Vagina (tissue), 2 donors: ENCODE data around the gene DVL1. TPM values are rescaled to one million over a fixed set of nuclear protein-coding genes. Genes with fewer than 3 reads are reported as not detected.

Experiments used
- DNase-seq, 2 donors: peaks; one replicate each; pipeline ENCODE4 v3.0.0-alpha.2; 2017; ENCODE audit errors: extremely low spot score in 2 of 2
- H3K27ac ChIP-seq: fragments of 200-600 bp; sonication (generic); one replicate; pipeline ENCODE4 v1.5.1; 2019
- H3K27me3 ChIP-seq: fragments of 200-600 bp; sonication (generic); one replicate; pipeline ENCODE4 v1.5.1; 2019
- H3K36me3 ChIP-seq, 2 donors: fragments of 200-600 bp; sonication (generic); one replicate each; pipeline ENCODE4 v1.5.1; 2017 to 2019
- H3K4me1 ChIP-seq: fragments of 200-600 bp; sonication (generic); one replicate; pipeline ENCODE4 v1.5.1; 2019
- H3K4me3 ChIP-seq, 2 donors: fragments of 200-600 bp; sonication (generic); 1 replicate in 1 of 2; 2 replicates in 1 of 2; pipeline ENCODE4 v1.5.1; 2016 to 2019
- H3K9me3 ChIP-seq: fragments of 200-600 bp; sonication (generic); one replicate; pipeline ENCODE4 v1.5.1; 2019
- CTCF ChIP-seq, 3 experiments: fragments of 450-650 bp in 2 of 3; fragments of 200-600 bp in 1 of 3; sonication (generic) in 1 of 3; IDR thresholded peaks; one replicate each; pipeline ENCODE4 v1.5.1; 2017 to 2019; ENCODE audit warnings: antibody characterized with exemption in 3 of 3, mild to moderate bottlenecking in 2 of 3, moderate library complexity in 2 of 3
- POLR2A ChIP-seq, 2 donors: fragments of 450-650 bp; IDR thresholded peaks; one replicate each; pipeline ENCODE4 v1.6.1; 2017; ENCODE audit warnings: antibody characterized with exemption in 2 of 2, mild to moderate bottlenecking in 2 of 2, moderate library complexity in 2 of 2
- POLR2AphosphoS5 ChIP-seq, 2 donors: sonication (generic); formaldehyde crosslinking; IDR thresholded peaks; one replicate each; pipeline ENCODE4 v1.9.0; 2017; ENCODE audit warnings: antibody characterized with exemption in 2 of 2, mild to moderate bottlenecking in 2 of 2, low read depth in 1 of 2; ENCODE audit not compliant: insufficient read depth in 1 of 2
- intact Hi-C: fragments of 100-400 bp; cut with DNase I; formaldehyde crosslinking; loops from one replicate; pipeline ENCODE4 v1.15.1; 2023
- total RNA-seq: library from RNA; depleted of rRNA; stranded (reverse); fragments of >200 nt; gene quantifications from one replicate; pipeline ENCODE4 v1.2.3, GENCODE V29; 2016

Gene DVL1
- total RNA-seq, 1 donor from 2014 or later, result 72.4 TPM

- Histone ChIP-seq H3K27ac (peak overlapping the region; percentile 82), H3K27me3 (no peaks in the 10 kb centered on the region), H3K4me1 (peaks cover 60% of the 10 kb centered on the region), H3K9me3 (no peaks in the 10 kb centered on the region), H3K4me3 (peak overlapping the region; percentile 83 to 97), H3K36me3 (peaks cover 0 to 15% of the 10 kb centered on the region in 2 donors)
- DNase-seq, result no peak
- intact Hi-C loops, result no loop called here
- TF ChIP-seq CTCF (IDR thresholded peaks at IDR 0.05), result no peak
- no peak for TF ChIP-seq POLR2A (IDR thresholded peaks at IDR 0.05)
- TF ChIP-seq POLR2AphosphoS5 (IDR thresholded peaks at IDR 0.05; ENCODE audit: insufficient read depth in 1 of 2, low read depth in 1 of 2), result no peak
Measured at GRCh38 chr1:1326075-1326605, 23.1 kb downstream of the DVL1 start.

- Histone ChIP-seq H3K36me3 (peaks cover 0 to 16% of the 10 kb centered on the region in 2 donors), H3K9me3 (no peaks in the 10 kb centered on the region), H3K27me3 (no peaks in the 10 kb centered on the region), H3K4me1 (peaks cover 59% of the 10 kb centered on the region), H3K27ac (peak overlapping the region; percentile 82), H3K4me3 (peak overlapping the region; percentile 83 to 97)
- no peak for DNase-seq
- TF ChIP-seq POLR2A (IDR thresholded peaks at IDR 0.05), result no peak
- no peak for TF ChIP-seq POLR2AphosphoS5 (IDR thresholded peaks at IDR 0.05; ENCODE audit: insufficient read depth in 1 of 2, low read depth in 1 of 2)
- no peak for TF ChIP-seq CTCF (IDR thresholded peaks at IDR 0.05)
- intact Hi-C loops, result no loop called here
Measured at GRCh38 chr1:1325288-1326074, 23.7 kb downstream of the DVL1 start.

GRCh38 chr1:1324524-1325287 lies 24.5 kb downstream of the DVL1 start, which contains the start of the genes CPTP and INTS11:
Gene CPTP, plus strand, starts transcription at chr1:1324802. Its CDS starts 2,109 bp downstream, at chr1:1326911.
Gene INTS11, minus strand, starts transcription at chr1:1324660. Its CDS starts 52 bp downstream, at chr1:1324608.
- peaks cover 57% of the 10 kb centered on the region for H3K4me1 ChIP-seq

GRCh38 chr1:1324084-1324523 lies 25.1 kb downstream of the DVL1 start:
- peaks cover 58% of the 10 kb centered on the region for H3K4me1 ChIP-seq
- intact Hi-C loops, result no loop called here
- H3K27ac ChIP-seq, result peak overlapping the region; percentile 86
- peaks cover 0 to 28% of the 10 kb centered on the region in 2 donors for H3K36me3 ChIP-seq
- no peaks in the 10 kb centered on the region for H3K27me3 ChIP-seq
- H3K9me3 ChIP-seq, result no peaks in the 10 kb centered on the region
- DNase-seq, result no peak
- H3K4me3 ChIP-seq, result peak overlapping the region; percentile 83 to 97
- TF ChIP-seq POLR2AphosphoS5 (IDR thresholded peaks at IDR 0.05; ENCODE audit: insufficient read depth in 1 of 2, low read depth in 1 of 2) (no peak), CTCF (IDR thresholded peaks at IDR 0.05) (no peak), POLR2A (IDR thresholded peaks at IDR 0.05) (no peak)

More at GRCh38 chr1:1324524-1325287, 24.5 kb downstream of the DVL1 start, which contains the start of the genes CPTP and INTS11:
- TF ChIP-seq POLR2AphosphoS5 (IDR thresholded peaks at IDR 0.05; ENCODE audit: insufficient read depth in 1 of 2, low read depth in 1 of 2) (peak; percentile 84 to 87), POLR2A (IDR thresholded peaks at IDR 0.05) (peak in 1 of 2 donors; percentile 0), CTCF (IDR thresholded peaks at IDR 0.05) (no peak)
- DNase-seq, result no peak
- intact Hi-C loops, result no loop called here
- no peaks in the 10 kb centered on the region for H3K9me3 ChIP-seq
- H3K27ac ChIP-seq, result peak within 1 kb of the TSS; percentile 86
- H3K4me3 ChIP-seq, result peak within 1 kb of the TSS; percentile 83 to 97
- H3K36me3 ChIP-seq, result peaks cover 0 to 24% of the 10 kb centered on the region in 2 donors
- no peaks in the 10 kb centered on the region for H3K27me3 ChIP-seq
